Panc1 (cell line): ENCODE data around the gene FARS2. TPM values are rescaled to one million over a fixed set of nuclear protein-coding genes. Genes with fewer than 3 reads are reported as not detected.

Source experiments
- ATAC-seq: fragments of 200-7000 bp; cut with Tn5 transposase; 2 replicates; pipeline ENCODE4 v1.9.1; 2020; ENCODE audit warnings: mild to moderate bottlenecking, moderate library complexity
- BruUV-seq: library from RNA; stranded (reverse); fragments of 400-500 nt; replicated peaks from 2 replicates; lab custom pipeline; 2021; lab: Mats Ljungman, UMichigan
- CTCF ChIA-PET: fragments of 300-600 bp; sonication (Branson Sonifier 250); formaldehyde crosslinking; loops from one replicate; lab custom pipeline; 2022; ENCODE audit warnings: antibody characterized with exemption; lab: Charles Lee
- POLR2A ChIA-PET: fragments of 300-600 bp; sonication (Branson Sonifier 250); formaldehyde crosslinking; loops from one replicate; lab custom pipeline; 2022; ENCODE audit warnings: antibody characterized with exemption; lab: Charles Lee
- DNase-seq: peaks from one replicate; pipeline ENCODE4 v3.0.0-alpha.2; 2010; ENCODE audit warnings: low read depth, low spot score
- H3K27ac ChIP-seq: 2 replicates; pipeline ENCODE4 v1.5.1; 2011; ENCODE audit warnings: mild to moderate bottlenecking, low read length, inconsistent platforms
- H3K27me3 ChIP-seq: fragments of 200-500 bp; sonication (Bioruptor generic); 2 replicates; pipeline ENCODE4 v1.6.0; 2014; ENCODE audit warnings: low read length, inconsistent platforms; ENCODE audit not compliant: control insufficient read depth, insufficient read depth
- H3K36me3 ChIP-seq: fragments of 200-500 bp; sonication (Bioruptor generic); 2 replicates; pipeline ENCODE4 v1.5.1; 2014; ENCODE audit warnings: inconsistent platforms, mild to moderate bottlenecking, low read length, moderate library complexity; ENCODE audit not compliant: control insufficient read depth, insufficient read depth
- H3K4me1 ChIP-seq: 2 replicates; pipeline ENCODE4 v1.5.1; 2011; ENCODE audit warnings: inconsistent platforms, mild to moderate bottlenecking, low read length, moderate library complexity; ENCODE audit not compliant: control insufficient read depth, insufficient read depth
- H3K4me3 ChIP-seq, 2 experiments: 2 replicates each; pipeline ENCODE4 v1.5.1; 2011 to 2012; ENCODE audit warnings: low read depth in 2 of 2, low read length in 2 of 2, mild to moderate bottlenecking in 2 of 2, inconsistent platforms in 1 of 2, moderate library complexity in 1 of 2
- H3K9me3 ChIP-seq: fragments of 200-500 bp; sonication (Bioruptor generic); 2 replicates; pipeline ENCODE4 v1.5.1; 2014; ENCODE audit warnings: low read depth, mild to moderate bottlenecking, inconsistent platforms, low read length, moderate library complexity; ENCODE audit not compliant: control insufficient read depth, insufficient read depth
- CTCF ChIP-seq: fragments of 450-650 bp; IDR thresholded peaks from 2 replicates; pipeline ENCODE4 v1.5.1; 2017; ENCODE audit warnings: mild to moderate bottlenecking
- POLR2AphosphoS5 ChIP-seq: IDR thresholded peaks from 2 replicates; pipeline ENCODE4 v1.6.1; 2012; ENCODE audit warnings: mild to moderate bottlenecking, low read depth, low read length, moderate library complexity
- REST ChIP-seq, 2 experiments: IDR thresholded peaks; 2 replicates each; pipeline ENCODE4 v1.6.1; 2011 to 2012; ENCODE audit warnings: low read depth in 2 of 2, control low read depth in 1 of 2, low read length in 1 of 2, mild to moderate bottlenecking in 1 of 2, moderate library complexity in 1 of 2; ENCODE audit not compliant: insufficient read depth in 1 of 2
- SIN3A ChIP-seq: IDR thresholded peaks from 2 replicates; pipeline ENCODE4 v1.6.1; 2012; ENCODE audit warnings: low read depth, mild to moderate bottlenecking, low read length, moderate library complexity, borderline replicate concordance; ENCODE audit not compliant: insufficient read depth
- TCF7L2 ChIP-seq: IDR thresholded peaks from 2 replicates; pipeline ENCODE4 v1.6.1; 2011; ENCODE audit warnings: mild to moderate bottlenecking, low read depth, low read length, inconsistent platforms
- in situ Hi-C: cut with HindIII; loops from 2 replicates; pipeline ENCODE4 v1.10.0; 2016; ENCODE audit warnings: low sequenced_read_pairs, low pct_unique_long_range_greater_than_20kb
- intact Hi-C: fragments of 100-400 bp; cut with micrococcal nuclease; formaldehyde crosslinking; loops from one replicate; pipeline ENCODE4 v1.10.0; 2022; ENCODE audit not compliant: unreplicated experiment
- total RNA-seq: library from RNA; stranded (reverse); gene quantifications from one replicate; pipeline ENCODE4 v1.2.1, GENCODE V29; 2021; ENCODE audit not compliant: unreplicated experiment

Gene FARS2
- total RNA-seq, 1 experiment from 2014 or later: 12.8 TPM

- intact Hi-C loops: no loop called here
- no TSS peak for BruUV-seq
- Histone ChIP-seq H3K4me3 (no peak overlapping the region), H3K9me3 (no peaks in the 10 kb centered on the region), H3K4me1 (no peaks in the 10 kb centered on the region), H3K27ac (no peak overlapping the region), H3K27me3 (no peaks in the 10 kb centered on the region), H3K36me3 (no peaks in the 10 kb centered on the region)
- no peak for DNase-seq
- ChIA-PET CTCF (no interaction called here), POLR2A (no interaction called here)
- no peak for TF ChIP-seq TCF7L2
- TF ChIP-seq SIN3A: no peak
- TF ChIP-seq CTCF: no peak
- no peak for TF ChIP-seq POLR2AphosphoS5
- no peak for TF ChIP-seq REST (IDR thresholded peaks at IDR 0.05; ENCODE audit: insufficient read depth in 1 of 2, low read depth in 2 of 2, low read length in 1 of 2)
- ATAC-seq: no peak
- in situ Hi-C loops: no loop called here
Observed at GRCh38 chr6:5520796-5521195, 259.5 kb downstream of the FARS2 start.

- Histone ChIP-seq H3K4me3 (no peak overlapping the region), H3K36me3 (no peaks in the 10 kb centered on the region), H3K27me3 (no peaks in the 10 kb centered on the region), H3K27ac (no peak overlapping the region), H3K9me3 (no peaks in the 10 kb centered on the region), H3K4me1 (no peaks in the 10 kb centered on the region)
- ChIA-PET CTCF (no interaction called here), POLR2A (no interaction called here)
- DNase-seq (no peak), ATAC-seq (no peak)
- no TSS peak for BruUV-seq
- intact Hi-C loops: no loop called here
- in situ Hi-C loops: no loop called here
- TF ChIP-seq POLR2AphosphoS5 (no peak), SIN3A (no peak)
Observed at GRCh38 chr6:5521322-5521721, 260.0 kb downstream of the FARS2 start.

GRCh38 chr6:5522147-5522546 lies 260.8 kb downstream of the FARS2 start:
- CTCF ChIA-PET: no interaction called here

More at GRCh38 chr6:5522147-5522546, 260.8 kb downstream of the FARS2 start:
- DNase-seq: no peak
- H3K4me1 ChIP-seq: no peaks in the 10 kb centered on the region
- H3K27ac ChIP-seq: no peak overlapping the region
- no peaks in the 10 kb centered on the region for H3K36me3 ChIP-seq
- H3K27me3 ChIP-seq: no peaks in the 10 kb centered on the region
- POLR2A ChIA-PET: no interaction called here
- intact Hi-C loops (no loop called here), in situ Hi-C loops (no loop called here)
- no peak overlapping the region for H3K4me3 ChIP-seq
- ATAC-seq: no peak
- no peak for TF ChIP-seq POLR2AphosphoS5
- TF ChIP-seq CTCF: no peak
- no peak for TF ChIP-seq TCF7L2
- no peak for TF ChIP-seq REST (IDR thresholded peaks at IDR 0.05; ENCODE audit: insufficient read depth in 1 of 2, low read depth in 2 of 2, low read length in 1 of 2)
- TF ChIP-seq SIN3A: no peak
- no peaks in the 10 kb centered on the region for H3K9me3 ChIP-seq
- BruUV-seq: no TSS peak
